ENCODE data around the gene PHOX2A.
"Not testable (repeated sequence)": the region's sequence is repeated elsewhere in the genome, so short reads cannot be mapped to it uniquely, and the experiment has no call there.

The PHOX2A gene

DNA sequence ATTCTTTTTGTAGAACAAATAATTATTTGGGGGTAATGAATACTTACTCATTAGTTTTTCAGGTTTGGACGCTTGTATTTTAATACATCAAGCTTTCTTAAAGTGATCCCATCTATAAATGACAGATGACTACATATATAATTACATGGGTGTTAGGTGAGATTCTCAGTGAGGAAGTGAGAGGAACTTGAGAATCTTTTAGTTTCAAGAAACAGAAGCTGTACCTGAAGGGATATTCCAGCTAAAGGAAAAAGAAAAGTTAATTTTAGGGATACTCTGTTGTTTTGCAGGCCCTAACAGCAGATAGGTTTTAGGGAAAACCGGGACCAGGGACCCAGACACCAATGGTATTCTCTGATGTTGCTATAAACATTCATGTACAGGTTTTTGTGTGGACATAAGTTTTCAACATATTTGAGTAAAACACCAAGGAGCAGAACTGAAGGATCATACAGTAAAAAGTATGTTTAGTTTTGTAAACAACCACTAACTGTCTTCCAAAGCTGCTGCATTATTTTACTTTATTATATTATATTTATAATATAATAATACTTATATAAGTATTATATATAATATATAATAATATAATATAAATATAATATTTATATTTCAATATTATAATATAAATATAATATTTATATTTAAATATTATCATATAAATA lies 24.1 kb upstream of the PHOX2A start:
- Histone ChIP-seq H3K27ac (ENCODE audit: low read depth, low read length, severe bottlenecking) (no peak overlapping the region), H3K4me1 (ENCODE audit: control insufficient read depth, insufficient read depth, low read length, poor library complexity, severe bottlenecking) (no peaks in the 10 kb centered on the region), H3K4me3 (ENCODE audit: extremely low read depth, insufficient read depth, low read length, poor library complexity, severe bottlenecking) (no peak overlapping the region), H3K9me3 (ENCODE audit: control insufficient read depth, low read length) (no peaks in the 10 kb centered on the region), H3K36me3 (ENCODE audit: control insufficient read depth, insufficient read depth, low read length) (no peaks in the 10 kb centered on the region)
- WGBS, 2 experiments (ENCODE audit: insufficient coverage in 2 of 2) = 83 to 86% methylated on average over 1 of the region's 2 CpGs

DNA sequence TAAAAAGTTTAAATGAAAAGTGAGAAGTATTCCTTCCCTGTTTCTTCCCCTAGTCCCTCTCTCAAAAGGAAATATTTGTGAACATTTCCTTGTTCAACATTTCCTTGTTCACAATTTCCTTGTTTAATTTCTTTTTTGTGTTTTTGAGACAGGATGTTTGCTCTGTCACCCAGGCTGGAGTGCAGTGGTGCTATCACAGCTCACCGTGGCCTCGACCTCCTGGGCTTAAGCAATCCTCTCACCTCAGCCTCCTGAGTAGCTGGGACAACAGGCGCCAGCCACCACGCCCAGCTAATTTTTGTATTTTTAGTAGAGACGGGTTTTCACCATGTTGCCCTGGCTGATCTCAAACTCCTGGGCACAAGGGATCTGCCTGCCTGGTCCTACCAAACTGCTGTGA lies 23.0 kb upstream of the PHOX2A start:
- not testable (repeated sequence) for H3K4me3 ChIP-seq (ENCODE audit: extremely low read depth, insufficient read depth, low read length, poor library complexity, severe bottlenecking); H3K4me1 ChIP-seq (ENCODE audit: control insufficient read depth, insufficient read depth, low read length, poor library complexity, severe bottlenecking); H3K9me3 ChIP-seq (ENCODE audit: control insufficient read depth, low read length); H3K36me3 ChIP-seq (ENCODE audit: control insufficient read depth, insufficient read depth, low read length); H3K27ac ChIP-seq (ENCODE audit: low read depth, low read length, severe bottlenecking)
- WGBS, 2 experiments (ENCODE audit: insufficient coverage in 2 of 2) = 86 to 91% methylated on average over 4 to 5 of the region's 5 CpGs

DNA sequence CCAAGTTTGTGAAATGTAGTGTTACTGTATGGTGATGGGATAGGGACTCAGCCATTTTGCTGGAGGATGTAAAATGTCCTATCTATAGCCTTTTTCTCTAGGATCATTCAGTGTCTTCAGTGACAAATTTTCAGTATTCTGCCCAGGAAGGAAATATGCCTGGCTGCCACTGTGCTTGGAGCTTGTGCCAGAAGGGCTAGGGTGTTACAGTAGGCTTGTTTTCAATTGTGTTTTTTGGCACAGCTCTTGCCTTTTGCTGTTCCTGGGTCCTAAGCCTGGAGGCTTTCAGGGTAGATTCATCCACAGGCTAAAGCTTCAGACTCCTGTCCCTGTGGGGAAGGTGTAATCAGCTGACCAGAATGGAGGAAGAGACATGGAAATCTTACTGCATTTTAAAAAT lies 22.0 kb upstream of the PHOX2A start:
- no peak overlapping the region for H3K27ac ChIP-seq (ENCODE audit: low read depth, low read length, severe bottlenecking)
- H3K36me3 ChIP-seq (ENCODE audit: control insufficient read depth, insufficient read depth, low read length) = no peaks in the 10 kb centered on the region
- no peaks in the 10 kb centered on the region for H3K4me1 ChIP-seq (ENCODE audit: control insufficient read depth, insufficient read depth, low read length, poor library complexity, severe bottlenecking)
- no peak overlapping the region for H3K4me3 ChIP-seq (ENCODE audit: extremely low read depth, insufficient read depth, low read length, poor library complexity, severe bottlenecking)
- H3K9me3 ChIP-seq (ENCODE audit: control insufficient read depth, low read length) = no peaks in the 10 kb centered on the region

DNA sequence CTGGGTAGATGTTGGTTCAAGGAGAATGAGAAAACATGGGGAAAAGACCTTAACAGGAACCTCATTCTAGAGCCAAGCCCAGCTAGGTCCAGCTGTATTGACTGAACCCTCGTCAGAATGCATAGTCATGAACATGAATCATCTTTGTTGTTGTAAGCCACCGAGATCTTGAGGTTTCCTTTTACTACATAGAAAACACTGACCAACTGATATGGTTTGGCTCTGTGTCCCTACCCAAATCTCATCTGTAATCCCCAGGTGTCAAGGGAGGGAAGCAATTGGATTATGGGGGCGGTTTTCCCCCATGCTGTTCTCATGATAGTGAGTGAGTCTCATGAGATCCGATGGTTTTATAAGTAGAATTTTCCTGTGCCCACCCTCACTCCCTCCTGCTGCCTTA lies 19.4 kb upstream of the PHOX2A start:
- Histone ChIP-seq H3K9me3 (ENCODE audit: control insufficient read depth, low read length) (no peaks in the 10 kb centered on the region), H3K4me1 (ENCODE audit: control insufficient read depth, insufficient read depth, low read length, poor library complexity, severe bottlenecking) (no peaks in the 10 kb centered on the region), H3K36me3 (ENCODE audit: control insufficient read depth, insufficient read depth, low read length) (no peaks in the 10 kb centered on the region), H3K4me3 (ENCODE audit: extremely low read depth, insufficient read depth, low read length, poor library complexity, severe bottlenecking) (no peak overlapping the region), H3K27ac (ENCODE audit: low read depth, low read length, severe bottlenecking) (no peak overlapping the region)
- WGBS, 2 experiments (ENCODE audit: insufficient coverage in 2 of 2) = 80 to 100% methylated on average over 2 of the region's 4 CpGs

DNA sequence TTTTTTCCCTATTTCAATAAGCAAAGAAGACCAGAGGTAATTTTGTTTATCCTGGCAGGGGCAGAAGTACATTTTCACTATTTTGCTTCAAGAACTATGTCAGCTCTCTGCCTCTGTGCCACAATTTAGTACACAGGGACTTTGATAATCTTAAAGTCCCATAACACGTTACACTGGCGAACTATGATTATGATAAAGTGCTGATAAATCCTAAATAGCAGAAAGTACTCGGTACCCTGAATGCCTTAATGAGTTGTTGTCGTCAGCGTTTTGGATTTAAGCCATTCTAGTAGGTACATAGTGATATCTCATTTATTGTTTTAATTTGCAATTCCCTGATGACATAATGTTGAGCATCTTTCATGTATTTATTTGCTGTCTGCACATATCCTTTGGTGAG lies 16.6 kb upstream of the PHOX2A start:
- H3K36me3 ChIP-seq (ENCODE audit: control insufficient read depth, insufficient read depth, low read length) = no peaks in the 10 kb centered on the region
- no peaks in the 10 kb centered on the region for H3K4me1 ChIP-seq (ENCODE audit: control insufficient read depth, insufficient read depth, low read length, poor library complexity, severe bottlenecking)
- H3K4me3 ChIP-seq (ENCODE audit: extremely low read depth, insufficient read depth, low read length, poor library complexity, severe bottlenecking) = no peak overlapping the region
- 92 to 95% methylated on average over 2 to 5 of the region's 5 CpGs for WGBS, 2 experiments (ENCODE audit: insufficient coverage in 2 of 2)
- H3K9me3 ChIP-seq (ENCODE audit: control insufficient read depth, low read length) = no peaks in the 10 kb centered on the region
- no peak overlapping the region for H3K27ac ChIP-seq (ENCODE audit: low read depth, low read length, severe bottlenecking)

DNA sequence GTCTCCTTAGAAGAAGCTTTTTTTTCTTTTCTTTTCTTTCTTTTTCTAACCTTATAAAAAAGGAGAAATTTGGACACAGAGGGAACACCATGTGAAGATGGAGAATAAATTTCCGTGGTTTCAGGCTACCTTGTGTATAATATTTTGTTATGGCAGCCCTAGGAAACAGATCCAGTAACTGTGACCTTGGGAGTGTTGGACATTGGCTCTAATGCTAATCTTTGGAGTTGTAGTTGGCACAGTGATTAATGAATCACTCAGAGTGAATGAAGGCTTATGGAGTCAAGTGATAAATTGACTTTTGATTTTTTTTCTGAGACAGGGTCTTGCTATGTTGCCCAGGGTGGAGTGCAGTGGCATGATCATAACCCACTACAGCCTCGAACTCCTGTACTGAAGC lies 15.5 kb upstream of the PHOX2A start:
- no peaks in the 10 kb centered on the region for H3K4me1 ChIP-seq (ENCODE audit: control insufficient read depth, insufficient read depth, low read length, poor library complexity, severe bottlenecking)
- H3K36me3 ChIP-seq (ENCODE audit: control insufficient read depth, insufficient read depth, low read length) = no peaks in the 10 kb centered on the region
- 71 to 80% methylated on average over 2 of the region's 2 CpGs for WGBS, 2 experiments (ENCODE audit: insufficient coverage in 2 of 2)
- H3K9me3 ChIP-seq (ENCODE audit: control insufficient read depth, low read length) = no peaks in the 10 kb centered on the region
- H3K4me3 ChIP-seq (ENCODE audit: extremely low read depth, insufficient read depth, low read length, poor library complexity, severe bottlenecking) = no peak overlapping the region
- H3K27ac ChIP-seq (ENCODE audit: low read depth, low read length, severe bottlenecking) = no peak overlapping the region

DNA sequence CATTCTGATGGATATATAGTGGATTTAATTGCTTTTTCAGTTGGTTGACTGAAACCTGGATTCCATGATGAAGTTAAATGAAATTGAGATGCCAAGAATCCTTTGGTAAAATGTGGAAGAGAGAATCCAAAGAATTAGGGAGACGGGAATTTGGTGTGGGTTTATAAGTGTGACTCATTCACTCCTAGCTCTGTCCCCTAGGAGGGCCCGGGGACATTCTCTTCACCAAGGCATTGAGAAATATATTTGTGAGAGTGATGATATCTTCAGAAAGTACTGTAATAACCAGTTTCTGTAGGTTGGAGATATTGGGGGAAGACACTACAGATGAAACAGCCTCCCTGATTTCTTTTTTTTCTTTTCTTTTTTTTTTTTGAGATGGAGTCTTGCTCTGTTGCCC lies 13.6 kb upstream of the PHOX2A start:
- Histone ChIP-seq H3K9me3 (ENCODE audit: control insufficient read depth, low read length) (no peaks in the 10 kb centered on the region), H3K4me3 (ENCODE audit: extremely low read depth, insufficient read depth, low read length, poor library complexity, severe bottlenecking) (no peak overlapping the region), H3K27ac (ENCODE audit: low read depth, low read length, severe bottlenecking) (no peak overlapping the region), H3K4me1 (ENCODE audit: control insufficient read depth, insufficient read depth, low read length, poor library complexity, severe bottlenecking) (no peaks in the 10 kb centered on the region), H3K36me3 (ENCODE audit: control insufficient read depth, insufficient read depth, low read length) (no peaks in the 10 kb centered on the region)
- 100% methylated on average over 1 of the region's 2 CpGs; no CpG with 5 or more reads in 1 of the 2 experiments for WGBS, 2 experiments (ENCODE audit: insufficient coverage in 2 of 2)

DNA sequence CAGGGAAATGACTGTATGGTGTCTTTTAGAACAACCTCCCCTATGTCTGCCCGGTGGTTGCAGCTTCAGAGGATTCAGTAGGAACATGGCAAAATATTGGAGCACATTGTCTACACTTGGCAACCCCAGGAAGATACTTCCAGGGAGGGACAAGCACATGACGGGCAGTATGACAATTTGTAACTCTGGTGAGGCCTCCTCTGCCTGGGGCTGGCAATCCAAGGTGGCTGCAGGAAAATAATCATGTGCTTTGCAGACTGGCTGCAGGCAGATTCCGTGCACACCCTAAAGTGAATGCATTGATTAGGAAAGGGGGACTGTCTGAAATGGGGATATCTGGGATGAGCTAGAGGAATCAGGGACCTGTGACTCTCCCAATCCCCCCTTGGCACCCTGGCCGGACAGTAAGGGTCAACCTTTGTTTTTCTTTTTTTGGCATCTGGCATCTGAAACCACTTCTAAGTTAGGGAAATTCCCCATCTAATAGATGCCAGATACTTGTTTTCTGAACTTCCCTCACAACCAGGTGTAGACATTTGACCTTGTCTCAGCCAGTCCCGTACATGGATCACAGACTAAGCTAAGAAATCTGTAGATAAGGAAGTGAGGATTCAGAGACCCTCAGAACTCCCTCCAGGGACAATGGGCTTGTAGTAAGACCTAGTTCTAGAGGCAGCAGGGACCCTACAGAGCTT lies 10.5 kb upstream of the PHOX2A start:
- Histone ChIP-seq H3K9me3 (ENCODE audit: control insufficient read depth, low read length) (no peaks in the 10 kb centered on the region), H3K36me3 (ENCODE audit: control insufficient read depth, insufficient read depth, low read length) (no peaks in the 10 kb centered on the region), H3K27ac (ENCODE audit: low read depth, low read length, severe bottlenecking) (no peak overlapping the region), H3K4me3 (ENCODE audit: extremely low read depth, insufficient read depth, low read length, poor library complexity, severe bottlenecking) (no peak overlapping the region), H3K4me1 (ENCODE audit: control insufficient read depth, insufficient read depth, low read length, poor library complexity, severe bottlenecking) (no peaks in the 10 kb centered on the region)
- 91 to 98% methylated on average over 3 to 4 of the region's 5 CpGs for WGBS, 2 experiments (ENCODE audit: insufficient coverage in 2 of 2)

DNA sequence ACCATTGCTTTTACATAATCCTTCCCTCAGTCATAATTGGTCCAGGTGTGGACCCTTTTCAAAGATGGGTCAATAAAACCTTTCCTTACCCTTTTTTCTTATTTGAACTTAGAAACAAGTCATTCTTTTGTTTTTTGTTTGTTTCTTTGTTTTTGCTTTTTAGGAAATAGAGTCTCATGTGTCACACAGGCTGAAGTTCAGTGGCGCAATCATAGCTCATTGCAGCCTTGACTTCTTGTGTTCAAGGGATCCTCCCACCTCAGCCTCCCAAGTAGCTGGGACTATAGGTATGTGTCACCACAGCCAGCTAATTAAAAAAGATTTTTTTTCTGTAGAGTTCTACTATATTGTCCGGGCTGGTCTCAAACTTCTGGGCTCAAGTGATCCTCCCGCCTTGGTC lies 9.4 kb upstream of the PHOX2A start:
- Histone ChIP-seq H3K4me1 (ENCODE audit: control insufficient read depth, insufficient read depth, low read length, poor library complexity, severe bottlenecking) (no peaks in the 10 kb centered on the region), H3K36me3 (ENCODE audit: control insufficient read depth, insufficient read depth, low read length) (no peaks in the 10 kb centered on the region), H3K9me3 (ENCODE audit: control insufficient read depth, low read length) (no peaks in the 10 kb centered on the region), H3K4me3 (ENCODE audit: extremely low read depth, insufficient read depth, low read length, poor library complexity, severe bottlenecking) (no peak overlapping the region), H3K27ac (ENCODE audit: low read depth, low read length, severe bottlenecking) (no peak overlapping the region)
- WGBS, 2 experiments (ENCODE audit: insufficient coverage in 2 of 2) = 80 to 95% methylated on average over 1 to 3 of the region's 3 CpGs

DNA sequence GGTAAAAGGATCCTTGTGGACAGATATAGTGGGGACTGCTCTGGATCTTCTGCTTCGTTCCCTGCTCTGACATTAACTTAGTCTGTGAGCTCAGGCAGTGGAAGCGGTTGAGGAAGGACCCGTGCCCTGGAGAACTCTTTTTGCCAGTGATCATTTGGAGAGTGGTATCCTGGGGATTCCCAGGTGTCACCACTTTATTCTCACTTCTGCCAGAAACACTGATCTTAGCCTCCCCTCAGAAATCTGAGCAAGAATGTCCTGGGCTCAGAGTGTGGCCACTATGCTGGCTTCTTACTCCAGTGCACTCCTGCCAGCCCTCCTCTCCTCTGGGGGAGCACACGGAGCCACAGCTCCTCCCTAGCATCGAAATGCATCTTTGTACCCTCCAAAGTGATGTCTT lies 7.6 kb upstream of the PHOX2A start:
- Histone ChIP-seq H3K27ac (ENCODE audit: low read depth, low read length, severe bottlenecking) (no peak overlapping the region), H3K4me1 (ENCODE audit: control insufficient read depth, insufficient read depth, low read length, poor library complexity, severe bottlenecking) (peaks cover 8% of the 10 kb centered on the region), H3K4me3 (ENCODE audit: extremely low read depth, insufficient read depth, low read length, poor library complexity, severe bottlenecking) (no peak overlapping the region), H3K36me3 (ENCODE audit: control insufficient read depth, insufficient read depth, low read length) (no peaks in the 10 kb centered on the region), H3K9me3 (ENCODE audit: control insufficient read depth, low read length) (no peaks in the 10 kb centered on the region)
- 87 to 93% methylated on average over 2 to 5 of the region's 5 CpGs for WGBS, 2 experiments (ENCODE audit: insufficient coverage in 2 of 2)

DNA sequence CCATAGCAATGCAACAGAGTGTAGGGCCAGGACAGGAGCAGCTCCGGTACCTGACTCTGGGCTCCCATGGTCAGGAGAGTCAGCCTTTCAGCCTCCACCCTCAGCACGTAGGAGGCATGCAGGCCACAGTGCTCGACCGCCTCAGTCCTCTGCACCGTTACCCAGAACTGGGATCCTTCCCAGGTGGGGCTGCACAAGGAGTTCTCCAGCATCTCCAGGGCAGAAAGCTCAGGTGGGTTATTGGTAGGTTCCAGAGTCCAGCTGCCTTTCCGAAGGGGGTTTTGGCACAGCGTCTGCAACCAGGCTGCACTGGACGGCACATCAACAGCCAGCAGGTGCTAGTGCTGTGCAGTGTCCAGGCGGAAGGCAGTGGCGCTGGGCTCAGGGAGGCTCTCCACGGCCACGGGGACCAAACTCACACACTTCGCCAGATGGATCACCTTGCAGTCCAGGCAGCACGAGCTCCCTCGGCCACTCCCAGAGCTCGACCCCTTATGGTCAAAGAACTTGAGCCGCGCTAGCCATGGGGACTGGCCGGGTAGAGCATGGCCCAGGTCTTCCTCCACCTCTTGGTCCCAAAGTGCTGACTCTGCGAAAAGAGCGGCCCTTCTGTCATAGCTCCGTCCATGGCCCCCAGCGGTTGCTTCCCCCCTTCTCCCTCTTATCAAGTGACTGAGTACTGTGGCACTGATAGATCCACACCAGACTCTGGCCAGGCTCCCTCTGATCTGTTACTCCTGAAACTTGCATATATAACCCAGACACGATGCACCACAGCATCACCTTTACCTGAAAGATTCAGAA lies 6.9 kb upstream of the PHOX2A start:
- Histone ChIP-seq H3K36me3 (ENCODE audit: control insufficient read depth, insufficient read depth, low read length) (no peaks in the 10 kb centered on the region), H3K27ac (ENCODE audit: low read depth, low read length, severe bottlenecking) (no peak overlapping the region), H3K4me1 (ENCODE audit: control insufficient read depth, insufficient read depth, low read length, poor library complexity, severe bottlenecking) (peaks cover 8% of the 10 kb centered on the region), H3K4me3 (ENCODE audit: extremely low read depth, insufficient read depth, low read length, poor library complexity, severe bottlenecking) (no peak overlapping the region), H3K9me3 (ENCODE audit: control insufficient read depth, low read length) (no peaks in the 10 kb centered on the region)
- 89 to 92% methylated on average over 19 to 24 of the region's 24 CpGs for WGBS, 2 experiments (ENCODE audit: insufficient coverage in 2 of 2)

Measured in mesodermal cell (in vitro differentiated cells).